ENCODE data around the gene MCM3AP. TPM values are rescaled to one million over a fixed set of nuclear protein-coding genes. Genes with fewer than 3 reads are reported as not detected.

The MCM3AP gene
- total and polyA plus RNA-seq, 2 experiments from 2014 or later, result 39.6 to 106 TPM

- Histone ChIP-seq H3K27me3 (no peaks in the 10 kb centered on the region), H3K9me3 (ENCODE audit: low read depth) (no peaks in the 10 kb centered on the region), H3K4me3 (no peak overlapping the region), H3K4me1 (ENCODE audit: low read depth) (peaks cover 16% of the 10 kb centered on the region), H3K36me3 (no peaks in the 10 kb centered on the region), H3K27ac (peak overlapping the region; percentile 68)
- TF ChIP-seq CTCF (IDR thresholded peaks at IDR 0.05; ENCODE audit: low read depth, low read length), result no peak
- peak in 1 of 2 donors; percentile 64 for DNase-seq (ENCODE audit: low read depth in 1 of 2, low spot score in 1 of 2)
Measured at GRCh38 chr21:46188226-46189212, 96.9 kb downstream of the MCM3AP start.

- Histone ChIP-seq H3K36me3 (no peaks in the 10 kb centered on the region), H3K27ac (peak overlapping the region; percentile 9), H3K4me1 (ENCODE audit: low read depth) (peaks cover 16% of the 10 kb centered on the region), H3K27me3 (no peaks in the 10 kb centered on the region), H3K4me3 (no peak overlapping the region), H3K9me3 (ENCODE audit: low read depth) (no peaks in the 10 kb centered on the region)
- TF ChIP-seq CTCF (IDR thresholded peaks at IDR 0.05; ENCODE audit: low read depth, low read length), result no peak
- no peak for DNase-seq (ENCODE audit: low read depth in 1 of 2, low spot score in 1 of 2)
Measured at GRCh38 chr21:46187814-46188213, 97.6 kb downstream of the MCM3AP start.

- Histone ChIP-seq H3K4me3 (no peak overlapping the region), H3K9me3 (ENCODE audit: low read depth) (no peaks in the 10 kb centered on the region), H3K36me3 (no peaks in the 10 kb centered on the region), H3K27me3 (no peaks in the 10 kb centered on the region), H3K4me1 (ENCODE audit: low read depth) (peaks cover 16% of the 10 kb centered on the region), H3K27ac (no peak overlapping the region)
- no peak for TF ChIP-seq CTCF (IDR thresholded peaks at IDR 0.05; ENCODE audit: low read depth, low read length)
- no peak for DNase-seq (ENCODE audit: low read depth in 1 of 2, low spot score in 1 of 2)
Measured at GRCh38 chr21:46187261-46187660, 98.2 kb downstream of the MCM3AP start.

- Histone ChIP-seq H3K4me3 (no peak overlapping the region), H3K4me1 (ENCODE audit: low read depth) (peaks cover 16% of the 10 kb centered on the region), H3K9me3 (ENCODE audit: low read depth) (no peaks in the 10 kb centered on the region), H3K27me3 (no peaks in the 10 kb centered on the region), H3K36me3 (no peaks in the 10 kb centered on the region), H3K27ac (no peak overlapping the region)
- no peak for DNase-seq (ENCODE audit: low read depth in 1 of 2, low spot score in 1 of 2)
- TF ChIP-seq CTCF (IDR thresholded peaks at IDR 0.05; ENCODE audit: low read depth, low read length), result no peak
Measured at GRCh38 chr21:46185716-46186115, 99.7 kb downstream of the MCM3AP start.

Other genes starting within 250 kb of the MCM3AP start
- gene COL6A2, start 187.5 kb downstream of the MCM3AP start, total RNA-seq, result 212 and 260 TPM in 2 replicates
- 153 and 216 TPM in 2 replicates for gene COL6A2, start 187.5 kb downstream of the MCM3AP start, polyA plus RNA-seq
- gene FTCD, start 130.0 kb downstream of the MCM3AP start, total RNA-seq, result 9.5 and 18.9 TPM in 2 replicates
- 27.4 and 31.1 TPM in 2 replicates for gene FTCD, start 130.0 kb downstream of the MCM3AP start, polyA plus RNA-seq
- 45.7 and 58.8 TPM in 2 replicates for gene SPATC1L, start 101.2 kb downstream of the MCM3AP start, total RNA-seq
- gene SPATC1L, start 101.2 kb downstream of the MCM3AP start, polyA plus RNA-seq, result 63.0 and 69.2 TPM in 2 replicates
- gene LSS, start 56.8 kb downstream of the MCM3AP start, total RNA-seq, result 86.9 and 191 TPM in 2 replicates
- 56.2 and 112 TPM in 2 replicates for gene LSS, start 56.8 kb downstream of the MCM3AP start, polyA plus RNA-seq
- gene YBEY, start 731 bp upstream of the MCM3AP start, total RNA-seq, result 17.9 and 24.9 TPM in 2 replicates
- gene YBEY, start 731 bp upstream of the MCM3AP start, polyA plus RNA-seq, result 24.5 and 25.5 TPM in 2 replicates
- 15.5 and 32.6 TPM in 2 replicates for gene C21orf58, start 38.3 kb upstream of the MCM3AP start, total RNA-seq
- gene C21orf58, start 38.3 kb upstream of the MCM3AP start, polyA plus RNA-seq, result 11.1 and 36.5 TPM in 2 replicates
- 26.6 and 31.3 TPM in 2 replicates for gene PCNT, start 38.5 kb upstream of the MCM3AP start, total RNA-seq
- gene PCNT, start 38.5 kb upstream of the MCM3AP start, polyA plus RNA-seq, result 18.3 and 26.2 TPM in 2 replicates
- 18.5 and 42.2 TPM in 2 replicates for gene DIP2A, start 173.3 kb upstream of the MCM3AP start, total RNA-seq
- gene DIP2A, start 173.3 kb upstream of the MCM3AP start, polyA plus RNA-seq, result 21.7 and 31.8 TPM in 2 replicates